ENCODE data around the gene HOXC10.

DNA sequence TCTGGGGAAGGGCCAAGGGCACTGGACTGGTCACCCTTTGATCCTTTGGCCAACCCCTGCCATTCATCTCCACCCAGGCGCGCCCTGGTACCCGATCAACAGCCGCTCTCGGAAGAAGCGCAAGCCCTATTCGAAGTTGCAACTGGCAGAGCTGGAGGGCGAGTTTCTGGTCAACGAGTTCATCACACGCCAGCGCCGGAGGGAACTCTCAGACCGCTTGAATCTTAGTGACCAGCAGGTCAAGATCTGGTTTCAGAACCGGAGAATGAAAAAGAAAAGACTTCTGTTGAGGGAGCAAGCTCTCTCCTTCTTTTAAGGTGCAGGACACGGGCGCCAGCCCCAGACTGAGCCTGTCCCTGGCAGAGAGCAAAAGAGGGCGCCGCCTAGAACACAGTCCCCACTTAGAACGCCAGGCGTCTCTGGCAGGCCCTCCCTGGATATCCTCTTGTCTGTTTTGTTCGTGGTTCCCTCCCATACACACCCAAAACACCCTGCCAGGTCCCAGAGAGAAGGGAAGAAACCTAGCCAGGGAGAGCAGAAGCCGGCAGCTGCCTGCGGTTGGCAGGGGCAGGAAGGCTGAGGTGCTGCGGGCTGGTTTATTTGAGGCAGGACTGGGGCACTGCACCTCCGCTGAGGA, 28.6 kb upstream of the HOXC10 start:
- TF ChIP-seq SPI1 (IDR thresholded peaks at IDR 0.05; ENCODE audit: borderline replicate concordance, low read depth) = no peak
- TF ChIP-seq, protein P1, sequence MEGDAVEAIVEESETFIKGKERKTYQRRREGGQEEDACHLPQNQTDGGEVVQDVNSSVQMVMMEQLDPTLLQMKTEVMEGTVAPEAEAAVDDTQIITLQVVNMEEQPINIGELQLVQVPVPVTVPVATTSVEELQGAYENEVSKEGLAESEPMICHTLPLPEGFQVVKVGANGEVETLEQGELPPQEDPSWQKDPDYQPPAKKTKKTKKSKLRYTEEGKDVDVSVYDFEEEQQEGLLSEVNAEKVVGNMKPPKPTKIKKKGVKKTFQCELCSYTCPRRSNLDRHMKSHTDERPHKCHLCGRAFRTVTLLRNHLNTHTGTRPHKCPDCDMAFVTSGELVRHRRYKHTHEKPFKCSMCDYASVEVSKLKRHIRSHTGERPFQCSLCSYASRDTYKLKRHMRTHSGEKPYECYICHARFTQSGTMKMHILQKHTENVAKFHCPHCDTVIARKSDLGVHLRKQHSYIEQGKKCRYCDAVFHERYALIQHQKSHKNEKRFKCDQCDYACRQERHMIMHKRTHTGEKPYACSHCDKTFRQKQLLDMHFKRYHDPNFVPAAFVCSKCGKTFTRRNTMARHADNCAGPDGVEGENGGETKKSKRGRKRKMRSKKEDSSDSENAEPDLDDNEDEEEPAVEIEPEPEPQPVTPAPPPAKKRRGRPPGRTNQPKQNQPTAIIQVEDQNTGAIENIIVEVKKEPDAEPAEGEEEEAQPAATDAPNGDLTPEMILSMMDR (IDR thresholded peaks at IDR 0.05; ENCODE audit: insufficient read depth, low read length) = no peak
